ENCODE results near the gene ADAMTSL1. TPM values are rescaled to one million over a fixed set of nuclear protein-coding genes. Genes with fewer than 3 reads are reported as not detected.
"Not testable (repeated sequence)": the region's sequence is repeated elsewhere in the genome, so short reads cannot be mapped to it uniquely, and the experiment has no call there.

Gene ADAMTSL1
- total and polyA plus RNA-seq, 2 donors from 2014 or later: 3.0 to 27.3 TPM

GRCh38 chr9:18869725-18870124 is 395.8 kb downstream of the ADAMTSL1 start:
- H3K27me3 ChIP-seq (ENCODE audit: control insufficient read depth, insufficient read depth, low read length): no peaks in the 10 kb centered on the region
- no peak overlapping the region for H3K27ac ChIP-seq (ENCODE audit: low read depth in 2 of 2, low read length in 2 of 2)
- no peak for TF ChIP-seq CTCF (IDR thresholded peaks at IDR 0.05; ENCODE audit: borderline replicate concordance, extremely low read depth, insufficient read depth)
- H3K36me3 ChIP-seq (ENCODE audit: control insufficient read depth in 2 of 3, insufficient read depth in 3 of 3, low read length in 3 of 3): no peaks in the 10 kb centered on the region
- no peak overlapping the region for H3K9ac ChIP-seq (ENCODE audit: low read length in 3 of 3)
- H3K4me3 ChIP-seq (ENCODE audit: low read length in 3 of 3): no peak overlapping the region
- H3K4me1 ChIP-seq (ENCODE audit: control insufficient read depth in 2 of 3, insufficient read depth in 2 of 3, low read depth in 1 of 3, low read length in 3 of 3): no peaks in the 10 kb centered on the region
- FAIRE-seq: no peak
- no peak for DNase-seq
- H3K9me3 ChIP-seq (ENCODE audit: control insufficient read depth in 2 of 3, insufficient read depth in 1 of 3, low read length in 3 of 3): peaks cover 0 to 5% (median 2%) of the 10 kb centered on the region in 3 donors
- intact Hi-C loops (cut with DNase I): no loop called here

GRCh38 chr9:18874069-18874468 is 400.1 kb downstream of the ADAMTSL1 start:
- no peak for FAIRE-seq
- TF ChIP-seq CTCF (IDR thresholded peaks at IDR 0.05; ENCODE audit: borderline replicate concordance, extremely low read depth, insufficient read depth): no peak
- H3K27me3 ChIP-seq (ENCODE audit: control insufficient read depth, insufficient read depth, low read length): no peaks in the 10 kb centered on the region
- no peaks in the 10 kb centered on the region for H3K4me1 ChIP-seq (ENCODE audit: control insufficient read depth in 2 of 3, insufficient read depth in 2 of 3, low read depth in 1 of 3, low read length in 3 of 3)
- no peak for DNase-seq
- H3K36me3 ChIP-seq (ENCODE audit: control insufficient read depth in 2 of 3, insufficient read depth in 3 of 3, low read length in 3 of 3): no peaks in the 10 kb centered on the region
- peaks cover 0 to 5% (median 0%) of the 10 kb centered on the region in 3 donors for H3K9me3 ChIP-seq (ENCODE audit: control insufficient read depth in 2 of 3, insufficient read depth in 1 of 3, low read length in 3 of 3)
- no peak overlapping the region for H3K27ac ChIP-seq (ENCODE audit: low read depth in 2 of 2, low read length in 2 of 2)
- no peak overlapping the region for H3K9ac ChIP-seq (ENCODE audit: low read length in 3 of 3)
- intact Hi-C loops (cut with DNase I): no loop called here
- H3K4me3 ChIP-seq (ENCODE audit: low read length in 3 of 3): no peak overlapping the region

- H3K36me3 ChIP-seq (ENCODE audit: control insufficient read depth in 2 of 3, insufficient read depth in 3 of 3, low read length in 3 of 3); H3K9ac ChIP-seq (ENCODE audit: low read length in 3 of 3); FAIRE-seq; H3K9me3 ChIP-seq (ENCODE audit: control insufficient read depth in 2 of 3, insufficient read depth in 1 of 3, low read length in 3 of 3); H3K27ac ChIP-seq (ENCODE audit: low read depth in 2 of 2, low read length in 2 of 2); intact Hi-C loops (cut with DNase I); H3K4me3 ChIP-seq (ENCODE audit: low read length in 3 of 3); H3K4me1 ChIP-seq (ENCODE audit: control insufficient read depth in 2 of 3, insufficient read depth in 2 of 3, low read depth in 1 of 3, low read length in 3 of 3); H3K27me3 ChIP-seq (ENCODE audit: control insufficient read depth, insufficient read depth, low read length); DNase-seq: not testable (repeated sequence)
Measured at GRCh38 chr9:18874990-18875389, 401.0 kb downstream of the ADAMTSL1 start.

- Histone ChIP-seq H3K36me3 (ENCODE audit: control insufficient read depth in 2 of 3, insufficient read depth in 3 of 3, low read length in 3 of 3) (no peaks in the 10 kb centered on the region), H3K9me3 (ENCODE audit: control insufficient read depth in 2 of 3, insufficient read depth in 1 of 3, low read length in 3 of 3) (no peaks in the 10 kb centered on the region), H3K27me3 (ENCODE audit: control insufficient read depth, insufficient read depth, low read length) (no peaks in the 10 kb centered on the region), H3K27ac (ENCODE audit: low read depth in 2 of 2, low read length in 2 of 2) (no peak overlapping the region), H3K4me1 (ENCODE audit: control insufficient read depth in 2 of 3, insufficient read depth in 2 of 3, low read depth in 1 of 3, low read length in 3 of 3) (no peaks in the 10 kb centered on the region), H3K4me3 (ENCODE audit: low read length in 3 of 3) (no peak overlapping the region), H3K9ac (ENCODE audit: low read length in 3 of 3) (no peak overlapping the region)
- intact Hi-C loops (cut with DNase I): no loop called here
- TF ChIP-seq CTCF (IDR thresholded peaks at IDR 0.05; ENCODE audit: borderline replicate concordance, extremely low read depth, insufficient read depth): no peak
- DNase-seq (no peak), FAIRE-seq (no peak)
Measured at GRCh38 chr9:18877984-18878383, 404.0 kb downstream of the ADAMTSL1 start.
